Pons (tissue), 1 donor: ENCODE results near the gene CCDC185.
A peak's percentile ranks its signal among the peaks of the same experiment; 100 is the strongest.

Experiments
- DNase-seq: peaks from one replicate; pipeline ENCODE4 v3.0.0-alpha.2; 2016; ENCODE audit warnings: low spot score

CCDC185 gene

DNA sequence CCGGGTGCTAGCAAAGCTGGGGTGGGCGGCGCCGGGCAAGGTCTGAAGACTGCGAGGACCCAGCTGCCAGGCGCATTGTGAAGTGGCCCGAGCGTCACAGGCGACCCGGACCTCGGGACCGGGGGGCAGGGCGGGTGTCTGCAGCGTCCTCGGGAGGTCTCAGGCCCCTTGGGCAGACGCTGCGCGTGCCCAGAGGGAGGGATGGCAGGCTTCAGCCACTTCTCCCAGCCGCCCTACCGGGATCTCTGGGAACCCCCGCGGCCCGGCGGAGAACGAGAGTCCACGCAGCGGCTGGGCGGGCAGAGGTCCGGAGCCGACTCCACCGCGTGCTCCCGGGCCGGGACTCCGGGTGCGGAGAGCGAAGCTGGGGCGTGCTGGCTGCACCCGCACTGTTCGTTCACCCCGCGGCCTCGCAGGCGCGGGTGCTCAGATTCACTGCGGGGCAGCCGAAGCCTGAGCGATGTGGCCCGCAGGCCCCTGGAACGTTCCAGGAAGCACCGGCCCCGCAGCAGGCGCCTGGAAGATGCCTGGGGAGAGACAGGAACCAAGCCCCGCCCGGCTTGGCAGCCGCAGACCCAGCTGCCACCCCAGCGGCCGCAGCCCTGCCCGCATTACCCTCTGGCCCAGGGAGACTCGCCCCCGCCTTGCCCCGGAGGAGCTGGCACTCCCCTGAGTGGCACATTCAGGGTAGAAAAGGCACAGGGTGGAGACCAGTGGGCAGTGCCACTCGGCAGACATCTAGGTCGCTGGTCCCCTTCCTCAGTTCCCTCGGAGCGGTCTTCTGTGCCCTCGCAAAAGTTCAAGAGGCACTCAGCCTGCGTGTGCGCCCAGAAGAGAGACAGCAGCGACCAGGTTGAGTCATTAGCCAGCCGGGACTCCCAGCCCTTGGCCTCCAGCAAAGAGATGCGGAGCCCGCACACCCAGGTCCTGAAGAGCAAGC lies at the start of gene CCDC185:
TSS of gene CCDC185 (plus strand) at position 141 of the 940 bp plus-strand sequence. CDS start at position 202, 61 bp downstream.
- DNase-seq: no peak

- no peak for DNase-seq
Observed at GRCh38 chr1:223343692-223344091, 49.5 kb upstream of the CCDC185 start.

DNA sequence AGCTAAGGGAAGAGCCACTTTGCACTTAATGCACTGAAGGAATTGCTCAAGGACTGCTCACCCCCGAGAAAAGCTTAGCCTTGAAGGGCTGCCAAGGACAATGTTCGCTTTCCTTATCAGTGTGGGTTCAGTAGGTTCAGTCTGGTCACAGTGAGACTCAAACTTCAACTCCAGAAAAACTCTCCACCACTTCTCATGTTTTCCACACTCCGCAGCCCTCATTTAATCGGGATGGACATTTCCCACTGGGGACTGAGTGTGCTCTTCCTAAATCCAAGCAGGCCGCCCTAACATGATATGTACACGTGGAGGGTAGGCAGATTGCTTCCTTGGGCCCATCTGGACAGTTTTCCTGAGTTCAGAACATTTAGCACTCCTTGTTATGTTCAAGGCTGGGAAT lies 48.7 kb upstream of the CCDC185 start:
- DNase-seq: no peak

GRCh38 chr1:223345720-223346119 lies 47.5 kb upstream of the CCDC185 start:
- DNase-seq: no peak

DNA sequence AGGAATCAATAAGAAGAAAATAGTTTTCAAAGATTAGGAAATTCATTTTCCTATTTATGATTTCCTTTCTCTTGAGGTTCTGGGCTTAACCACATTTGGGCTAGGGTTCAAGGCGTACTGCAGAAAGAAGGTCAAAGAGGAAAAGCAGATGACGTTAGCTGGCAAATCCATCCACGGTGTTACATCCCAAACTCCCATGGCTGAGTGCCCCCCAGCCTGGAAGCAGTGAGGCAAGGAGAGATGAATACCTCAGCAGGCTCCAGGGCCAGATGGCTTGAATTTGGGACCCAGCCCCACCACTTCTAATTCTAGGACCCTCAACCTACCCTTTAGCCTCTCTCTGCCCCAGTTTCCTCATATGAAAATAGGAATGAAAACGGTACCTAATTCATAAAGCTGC lies 46.9 kb upstream of the CCDC185 start:
- DNase-seq: no peak

- DNase-seq: no peak
Observed at GRCh38 chr1:223347583-223347982, 45.6 kb upstream of the CCDC185 start.

DNA sequence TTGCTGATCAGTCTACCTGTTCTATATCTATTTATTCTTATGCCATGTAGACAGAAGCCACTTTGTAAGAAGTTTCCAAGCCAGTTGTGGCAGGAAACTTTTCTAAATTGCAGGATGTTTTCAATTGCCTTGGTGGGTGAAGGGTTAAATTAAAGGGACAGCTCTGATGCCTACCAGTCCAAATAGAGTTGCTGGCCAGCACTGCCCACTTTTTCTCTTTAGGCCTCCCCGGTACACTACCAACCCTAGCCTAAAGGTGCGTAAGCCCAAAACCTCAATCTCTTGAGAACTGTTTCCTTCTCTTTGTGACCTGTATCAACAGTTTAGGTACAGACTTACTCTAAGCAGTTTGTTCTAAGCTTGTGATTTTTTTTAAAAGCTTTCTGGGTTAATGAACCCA lies 44.8 kb upstream of the CCDC185 start:
- no peak for DNase-seq

DNA sequence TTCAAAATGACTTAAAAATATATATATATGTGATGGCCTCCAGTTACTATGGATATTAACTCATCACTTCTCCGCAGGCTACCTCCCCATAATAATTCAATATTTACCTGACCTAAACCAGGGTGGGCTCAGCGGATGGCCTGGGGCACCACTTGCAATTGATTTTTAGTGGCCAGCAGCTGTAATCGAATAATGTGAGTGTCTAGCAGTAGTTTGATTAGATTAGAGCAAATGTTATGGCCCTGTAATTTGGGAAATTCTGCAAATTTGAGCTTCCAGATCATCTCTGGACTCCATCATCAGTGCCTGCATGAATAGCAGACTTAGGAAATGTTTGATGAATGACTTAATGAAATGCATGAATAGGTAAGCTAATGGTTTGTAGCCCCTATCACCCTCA lies 44.0 kb upstream of the CCDC185 start:
- no peak for DNase-seq

DNA sequence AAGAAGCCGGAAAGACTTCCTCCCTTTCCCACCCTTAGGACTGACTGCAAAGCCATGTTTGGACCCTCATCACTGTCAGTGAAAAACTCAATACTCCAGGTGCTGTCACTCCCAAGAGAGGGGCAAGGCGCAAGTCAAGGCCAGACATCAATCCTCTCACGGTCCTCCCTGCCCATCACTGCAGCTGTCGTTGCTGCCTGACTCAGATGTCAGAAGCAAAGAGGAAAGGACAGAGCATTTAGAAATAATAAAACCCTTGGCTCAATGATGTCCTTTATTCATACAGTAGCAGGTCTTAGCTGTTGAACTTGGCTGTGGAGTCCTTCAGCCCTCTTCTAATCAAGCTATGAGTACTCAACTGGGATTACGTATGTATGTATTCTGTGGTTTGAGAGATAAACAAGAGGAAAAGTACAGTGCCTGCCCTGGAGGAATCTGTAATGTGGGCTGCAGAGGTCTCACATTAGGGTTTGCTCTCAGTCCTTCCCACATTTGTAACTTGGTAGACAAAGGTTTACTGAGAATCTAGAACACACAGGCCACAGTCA lies 42.8 kb upstream of the CCDC185 start:
- no peak for DNase-seq

- no peak for DNase-seq
Observed at GRCh38 chr1:223352944-223353343, 40.3 kb upstream of the CCDC185 start.

- no peak for DNase-seq
Observed at GRCh38 chr1:223353939-223354338, 39.3 kb upstream of the CCDC185 start.

GRCh38 chr1:223355699-223356098 lies 37.5 kb upstream of the CCDC185 start:
- DNase-seq: no peak

GRCh38 chr1:223358826-223359225 lies 34.4 kb upstream of the CCDC185 start:
- DNase-seq: no peak

DNA sequence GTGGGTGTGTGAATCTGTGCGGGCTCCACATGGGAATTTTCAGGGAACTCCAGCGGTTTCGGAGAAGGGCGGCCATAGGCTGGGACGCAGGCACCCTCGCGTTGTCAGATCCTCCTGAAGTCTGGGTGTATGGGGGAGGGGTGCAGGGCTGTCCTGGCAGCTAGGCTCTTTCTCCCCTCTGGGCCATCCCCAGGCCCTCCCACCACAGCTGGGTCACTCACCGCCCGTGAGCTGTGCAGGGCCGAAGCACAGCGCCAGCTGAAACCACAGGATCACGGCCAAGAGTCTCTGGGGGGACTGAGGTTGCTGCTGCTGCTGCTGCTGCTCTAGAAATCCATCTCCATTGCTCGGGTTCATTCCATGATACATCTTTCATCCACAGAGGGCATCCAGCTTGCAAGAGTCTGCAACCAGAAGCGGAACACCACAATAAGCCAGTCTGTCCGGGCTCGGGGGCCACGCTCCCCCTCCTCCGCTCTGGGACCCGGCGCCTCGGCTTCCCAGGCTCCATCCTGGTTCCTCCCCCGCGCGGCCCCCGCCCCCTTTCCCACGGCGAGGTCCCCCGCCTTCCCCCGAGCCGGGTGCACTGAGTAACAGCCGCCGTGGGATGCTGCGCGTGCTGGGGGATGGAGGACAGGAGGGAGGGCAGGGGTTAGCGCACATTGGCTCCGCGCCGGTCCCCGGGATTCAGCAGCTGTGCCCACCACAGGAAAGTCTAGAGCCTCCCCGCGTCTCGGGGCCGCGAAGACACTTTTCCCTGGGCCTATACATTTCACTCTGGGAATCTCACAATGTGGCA lies 30.0 kb upstream of the CCDC185 start:
- DNase-seq: peak; percentile 26

DNA sequence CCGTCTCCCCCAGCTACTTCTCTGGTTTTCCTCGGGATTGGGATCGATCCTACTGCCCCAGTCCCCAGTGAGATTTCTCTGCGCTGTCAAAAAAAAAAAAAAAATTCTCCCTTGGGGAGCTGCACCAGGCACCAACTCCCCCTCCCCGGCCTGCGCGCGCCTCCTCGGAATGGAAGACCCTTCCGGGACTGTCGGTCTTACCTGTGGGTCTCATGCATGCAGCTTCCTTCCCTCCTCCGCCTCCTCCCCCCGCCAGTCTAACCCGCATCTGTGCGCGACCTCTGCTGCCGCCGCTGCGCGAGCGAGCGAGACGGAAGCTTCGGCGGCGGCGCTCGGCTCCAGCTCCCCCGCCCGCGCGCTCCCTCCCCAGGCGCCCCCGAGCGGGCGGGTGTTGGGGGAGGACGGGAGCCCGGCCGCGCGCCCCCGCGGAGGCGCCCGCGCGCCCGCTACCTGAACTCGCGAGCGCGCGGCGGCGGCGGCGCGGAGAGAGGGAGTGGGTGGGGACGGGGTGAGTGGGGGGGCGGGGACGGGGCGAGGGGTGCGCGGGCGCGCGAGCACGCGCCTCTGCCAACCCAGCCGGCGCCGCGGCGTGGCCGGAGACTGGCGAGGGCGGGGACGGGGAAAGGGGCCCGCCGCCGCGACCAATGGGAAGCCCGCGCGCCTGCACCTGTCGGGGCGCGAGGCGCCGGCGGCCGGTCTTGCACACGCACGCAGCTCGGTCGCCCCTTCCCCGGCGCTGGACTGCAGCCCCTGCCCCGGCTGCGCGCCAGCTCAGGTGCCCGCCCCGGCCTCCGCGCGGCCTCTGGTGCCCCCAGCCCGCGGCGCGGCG lies 29.1 kb upstream of the CCDC185 start, which contains the start of gene SUSD4:
TSS of gene SUSD4 (minus strand) at position 321 of the 829 bp plus-strand sequence. CDS start 751 bp downstream, outside the sequence.
- DNase-seq: peak; percentile 26

- DNase-seq: no peak
Observed at GRCh38 chr1:223364685-223365382, 28.4 kb upstream of the CCDC185 start.

DNA sequence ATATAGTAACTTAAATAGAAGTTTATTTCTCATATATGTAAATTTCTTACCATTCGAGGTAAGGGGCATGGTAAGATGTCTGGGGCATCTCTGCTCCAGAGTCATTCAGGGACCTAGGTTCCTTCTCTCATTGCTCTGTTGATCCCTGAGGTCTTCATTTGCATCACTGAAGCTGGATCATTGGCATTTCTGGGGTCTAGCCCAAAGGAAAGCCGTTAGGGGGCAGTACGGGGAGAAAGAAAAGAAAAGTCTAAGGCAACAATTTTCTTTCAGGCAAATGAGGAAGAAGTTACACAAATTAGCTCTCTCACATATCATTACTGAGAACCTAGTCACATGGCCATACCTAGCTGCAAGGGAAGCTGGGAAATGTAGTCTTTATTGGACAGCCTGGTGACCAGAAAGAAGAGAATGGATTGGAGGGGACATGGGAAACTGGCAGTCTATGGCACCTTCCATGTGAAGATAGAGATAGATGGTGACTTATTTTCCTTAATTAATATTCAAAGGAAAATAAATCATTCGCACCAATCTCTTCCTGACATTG lies 19.1 kb upstream of the CCDC185 start:
- DNase-seq: no peak

GRCh38 chr1:223378754-223379153 lies 14.5 kb upstream of the CCDC185 start:
- no peak for DNase-seq

DNA sequence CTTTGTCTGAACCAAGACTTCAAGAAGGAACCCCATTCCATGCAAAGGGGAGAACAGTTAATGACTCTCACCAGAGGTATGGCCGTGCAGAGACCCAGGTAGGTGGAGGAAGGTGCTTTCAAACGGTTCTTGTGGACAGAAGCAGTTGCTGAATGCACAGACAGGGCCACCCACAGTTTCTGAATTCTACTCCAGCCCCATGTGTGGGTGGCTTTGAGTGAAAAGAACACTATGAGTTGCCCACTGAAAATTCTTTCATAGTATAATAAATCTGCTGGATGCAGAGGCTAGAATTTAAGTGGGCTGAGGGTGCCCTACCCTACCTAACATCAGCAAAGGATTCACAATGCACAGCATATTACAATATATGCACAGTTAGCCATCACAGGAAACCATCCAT lies 7.2 kb upstream of the CCDC185 start:
- no peak for DNase-seq

- DNase-seq: no peak
Observed at GRCh38 chr1:223390618-223391017, 2.6 kb upstream of the CCDC185 start.

- DNase-seq: no peak
Observed at GRCh38 chr1:223394242-223394641, 1.0 kb downstream of the CCDC185 start.
